SK-N-SH treated with all-trans-retinoic acid at 6 μM for 48 hours (cell line): Measurements from ENCODE around the gene FRMPD2.

Source experiments
- ATAC-seq: fragments of 200-7000 bp; cut with Tn5 transposase; 3 replicates; pipeline ENCODE4 v1.9.1; 2020; ENCODE audit warnings: mild to moderate bottlenecking, moderate library complexity
- ARNTL ChIP-seq: fragments of 450-650 bp; formaldehyde crosslinking; IDR thresholded peaks from 2 replicates; pipeline ENCODE4 v1.5.0; 2020; ENCODE audit warnings: low read depth, mild to moderate bottlenecking, moderate library complexity, borderline replicate concordance
- BACH2 ChIP-seq: fragments of 250-450 bp; sonication (Bioruptor Pico); IDR thresholded peaks from 2 replicates; pipeline ENCODE4 v1.9.0; 2021; ENCODE audit warnings: mild to moderate bottlenecking, borderline replicate concordance
- CSDC2 ChIP-seq: fragments of 250-450 bp; sonication (Bioruptor Pico); IDR thresholded peaks from 2 replicates; pipeline ENCODE4 v1.5.0; 2020; ENCODE audit warnings: mild to moderate bottlenecking, moderate library complexity
- ISL1 ChIP-seq: fragments of 250-450 bp; sonication (Bioruptor Pico); IDR thresholded peaks from 2 replicates; pipeline ENCODE4 v2.1.2; 2022; ENCODE audit warnings: mild to moderate bottlenecking, moderate library complexity
- OSR1 ChIP-seq: fragments of 250-450 bp; sonication (Bioruptor Pico); IDR thresholded peaks from 2 replicates; pipeline ENCODE4 v1.8.0; 2022; ENCODE audit warnings: moderate library complexity, mild to moderate bottlenecking, inconsistent platforms
- PPARA ChIP-seq: fragments of 250-450 bp; sonication (Bioruptor Pico); IDR thresholded peaks from 2 replicates; pipeline ENCODE4 v1.5.0; 2020; ENCODE audit warnings: mild to moderate bottlenecking, borderline replicate concordance
- RARB ChIP-seq: fragments of 250-450 bp; sonication (Bioruptor Pico); IDR thresholded peaks from 2 replicates; pipeline ENCODE4 v1.8.0; 2021; ENCODE audit warnings: mild to moderate bottlenecking, moderate library complexity
- SNAI2 ChIP-seq: fragments of 250-450 bp; sonication (Bioruptor Pico); IDR thresholded peaks from 2 replicates; pipeline ENCODE4 v1.5.0; 2020; ENCODE audit warnings: mild to moderate bottlenecking, moderate library complexity
- TCF4 ChIP-seq: fragments of 250-450 bp; sonication (Bioruptor Pico); IDR thresholded peaks from 2 replicates; pipeline ENCODE4 v1.8.0; 2021; ENCODE audit warnings: mild to moderate bottlenecking, moderate library complexity, borderline replicate concordance
- TOX ChIP-seq: fragments of 250-450 bp; sonication (Bioruptor Pico); IDR thresholded peaks from 2 replicates; pipeline ENCODE4 v1.8.0; 2021; ENCODE audit warnings: mild to moderate bottlenecking, moderate library complexity, borderline replicate concordance
- ZC3H10 ChIP-seq: fragments of 250-450 bp; sonication (Bioruptor Pico); IDR thresholded peaks from 2 replicates; pipeline ENCODE4 v1.5.1; 2021; ENCODE audit warnings: mild to moderate bottlenecking, moderate library complexity
- ZFP3 ChIP-seq: fragments of 250-450 bp; sonication (Bioruptor Pico); IDR thresholded peaks from 2 replicates; pipeline ENCODE4 v1.5.0; 2020; ENCODE audit warnings: mild to moderate bottlenecking, moderate library complexity
- ZNF565 ChIP-seq: fragments of 450-650 bp; formaldehyde crosslinking; conservative IDR thresholded peaks from 2 replicates; pipeline ENCODE4 v1.5.0; 2020; ENCODE audit warnings: low read depth, mild to moderate bottlenecking, moderate library complexity
- ZNF70 ChIP-seq: fragments of 450-650 bp; formaldehyde crosslinking; IDR thresholded peaks from 2 replicates; pipeline ENCODE4 v1.5.0; 2020; ENCODE audit warnings: mild to moderate bottlenecking, moderate library complexity
- ZNF8 ChIP-seq: fragments of 450-650 bp; formaldehyde crosslinking; IDR thresholded peaks from 2 replicates; pipeline ENCODE4 v1.5.0; 2020; ENCODE audit warnings: mild to moderate bottlenecking, moderate library complexity
- TF ChIP-seq, protein P1 (sequence below): fragments of 250-450 bp; sonication (Bioruptor Pico); IDR thresholded peaks from 2 replicates; pipeline ENCODE4 v1.5.1; 2020; ENCODE audit warnings: low read depth, mild to moderate bottlenecking, moderate library complexity
- TF ChIP-seq, protein P2 (sequence below): fragments of 250-450 bp; sonication (Bioruptor Pico); IDR thresholded peaks from 2 replicates; pipeline ENCODE4 v1.8.0; 2020; ENCODE audit warnings: mild to moderate bottlenecking, moderate library complexity, borderline replicate concordance
- TF ChIP-seq, protein P3 (sequence below): fragments of 250-450 bp; sonication (Bioruptor Pico); IDR thresholded peaks from 2 replicates; pipeline ENCODE4 v1.8.0; 2021; ENCODE audit warnings: low read depth, mild to moderate bottlenecking, moderate library complexity, borderline replicate concordance
- TF ChIP-seq, protein P4 (sequence below): fragments of 250-450 bp; sonication (Bioruptor Pico); IDR thresholded peaks from 2 replicates; pipeline ENCODE4 v1.5.1; 2021; ENCODE audit warnings: mild to moderate bottlenecking, moderate library complexity

The FRMPD2 gene

DNA sequence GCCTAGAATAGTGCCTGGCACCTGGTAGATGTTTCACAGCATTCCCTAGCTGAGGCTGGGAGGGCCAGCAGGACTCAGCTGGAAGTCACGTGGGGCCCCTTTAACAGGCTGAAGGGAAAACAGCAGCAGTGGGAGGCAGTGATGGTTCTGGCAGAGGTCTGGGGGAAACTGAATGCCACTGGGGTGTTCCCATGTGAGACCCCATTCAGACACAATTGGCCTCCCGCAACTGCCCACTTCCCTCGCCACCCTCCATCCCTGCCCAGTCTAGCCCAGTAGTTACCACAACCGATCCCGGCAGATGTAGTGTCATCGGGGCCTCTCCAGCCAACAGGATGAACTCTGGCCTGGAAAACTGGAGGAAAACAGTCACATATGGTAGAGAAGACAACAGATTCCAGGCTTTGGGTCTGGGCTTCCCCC is 38.3 kb downstream of the FRMPD2 start (continued):
- TF ChIP-seq, protein P1, sequence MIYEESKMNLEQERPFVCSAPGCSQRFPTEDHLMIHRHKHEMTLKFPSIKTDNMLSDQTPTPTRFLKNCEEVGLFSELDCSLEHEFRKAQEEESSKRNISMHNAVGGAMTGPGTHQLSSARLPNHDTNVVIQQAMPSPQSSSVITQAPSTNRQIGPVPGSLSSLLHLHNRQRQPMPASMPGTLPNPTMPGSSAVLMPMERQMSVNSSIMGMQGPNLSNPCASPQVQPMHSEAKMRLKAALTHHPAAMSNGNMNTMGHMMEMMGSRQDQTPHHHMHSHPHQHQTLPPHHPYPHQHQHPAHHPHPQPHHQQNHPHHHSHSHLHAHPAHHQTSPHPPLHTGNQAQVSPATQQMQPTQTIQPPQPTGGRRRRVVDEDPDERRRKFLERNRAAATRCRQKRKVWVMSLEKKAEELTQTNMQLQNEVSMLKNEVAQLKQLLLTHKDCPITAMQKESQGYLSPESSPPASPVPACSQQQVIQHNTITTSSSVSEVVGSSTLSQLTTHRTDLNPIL (CRISPR knock-in tag), result no peak
- TF ChIP-seq OSR1 (CRISPR knock-in tag) (no peak), TOX (CRISPR knock-in tag) (no peak)

DNA sequence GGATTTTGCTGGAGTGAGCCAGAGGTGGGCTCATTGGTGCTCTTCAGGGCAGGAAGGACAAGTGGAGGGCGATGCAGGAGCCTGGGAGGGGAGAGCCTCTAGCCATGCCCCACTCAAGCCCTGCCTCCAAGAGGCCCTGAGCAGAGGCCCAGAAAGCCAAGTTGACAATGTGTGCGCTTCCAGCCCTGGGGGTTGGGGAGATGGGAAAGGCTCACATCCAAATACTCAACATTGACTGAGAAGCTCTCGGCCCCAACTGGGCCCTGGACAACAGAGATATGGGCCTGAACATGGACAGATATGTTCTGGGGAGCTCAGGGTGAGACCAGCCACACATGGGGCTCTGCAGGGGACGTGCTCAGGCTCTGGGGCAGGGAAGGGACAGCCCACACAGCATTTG is 39.0 kb downstream of the FRMPD2 start:
- TF ChIP-seq CSDC2 (CRISPR knock-in tag) (no peak), ISL1 (CRISPR knock-in tag) (no peak), TCF4 (CRISPR knock-in tag) (no peak), SNAI2 (CRISPR knock-in tag) (no peak), ZNF565 (no peak), ZNF70 (CRISPR knock-in tag) (no peak)
- TF ChIP-seq, protein P2, sequence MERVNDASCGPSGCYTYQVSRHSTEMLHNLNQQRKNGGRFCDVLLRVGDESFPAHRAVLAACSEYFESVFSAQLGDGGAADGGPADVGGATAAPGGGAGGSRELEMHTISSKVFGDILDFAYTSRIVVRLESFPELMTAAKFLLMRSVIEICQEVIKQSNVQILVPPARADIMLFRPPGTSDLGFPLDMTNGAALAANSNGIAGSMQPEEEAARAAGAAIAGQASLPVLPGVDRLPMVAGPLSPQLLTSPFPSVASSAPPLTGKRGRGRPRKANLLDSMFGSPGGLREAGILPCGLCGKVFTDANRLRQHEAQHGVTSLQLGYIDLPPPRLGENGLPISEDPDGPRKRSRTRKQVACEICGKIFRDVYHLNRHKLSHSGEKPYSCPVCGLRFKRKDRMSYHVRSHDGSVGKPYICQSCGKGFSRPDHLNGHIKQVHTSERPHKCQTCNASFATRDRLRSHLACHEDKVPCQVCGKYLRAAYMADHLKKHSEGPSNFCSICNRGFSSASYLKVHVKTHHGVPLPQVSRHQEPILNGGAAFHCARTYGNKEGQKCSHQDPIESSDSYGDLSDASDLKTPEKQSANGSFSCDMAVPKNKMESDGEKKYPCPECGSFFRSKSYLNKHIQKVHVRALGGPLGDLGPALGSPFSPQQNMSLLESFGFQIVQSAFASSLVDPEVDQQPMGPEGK (CRISPR knock-in tag), result no peak
- no peak for ATAC-seq

DNA sequence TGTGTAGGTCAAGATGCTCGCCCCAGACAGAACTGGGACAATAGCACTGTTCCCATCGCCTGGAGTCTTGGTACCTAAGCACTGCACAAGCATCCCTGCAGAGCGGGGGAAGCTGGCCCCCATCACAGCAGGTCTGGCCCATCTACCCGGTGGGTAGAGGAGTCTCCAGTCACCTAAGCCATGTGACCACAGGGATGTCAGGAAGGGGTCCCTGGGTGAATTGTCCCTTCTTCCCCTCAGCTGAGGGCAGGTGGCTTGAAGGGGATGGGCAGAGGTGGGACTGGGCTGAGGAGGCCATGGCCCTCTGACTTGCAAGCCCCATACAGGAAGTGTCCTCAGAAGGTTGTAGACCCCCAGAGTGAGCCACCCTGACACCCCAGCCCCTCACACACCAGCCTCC is 39.7 kb downstream of the FRMPD2 start:
- no peak for ATAC-seq
- TF ChIP-seq BACH2 (CRISPR knock-in tag) (no peak), ARNTL (CRISPR knock-in tag) (no peak), TCF4 (CRISPR knock-in tag) (no peak), PPARA (CRISPR knock-in tag) (no peak)

DNA sequence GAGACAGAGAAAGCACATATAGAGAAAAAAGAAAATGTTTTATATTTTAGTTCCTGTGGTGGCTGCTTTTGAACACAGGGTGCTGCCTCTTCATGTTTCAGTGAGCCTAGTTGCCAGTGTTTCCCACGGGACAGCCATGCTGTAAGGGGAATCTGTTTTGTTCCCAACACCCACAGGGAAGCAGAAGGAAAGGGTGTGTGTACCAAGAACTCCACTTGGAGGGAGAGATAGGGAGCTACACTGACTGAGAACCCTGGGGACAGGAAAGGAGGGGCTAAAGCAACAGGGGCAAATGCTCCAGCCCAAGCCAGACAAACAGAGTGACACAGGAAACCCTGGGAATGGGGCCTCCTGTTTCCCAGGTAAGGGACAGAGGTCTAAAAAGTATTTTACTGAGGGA is 40.2 kb downstream of the FRMPD2 start:
- ATAC-seq, result no peak
- TF ChIP-seq CSDC2 (CRISPR knock-in tag) (no peak), ZNF8 (CRISPR knock-in tag) (no peak), TCF4 (CRISPR knock-in tag) (no peak), PPARA (CRISPR knock-in tag) (no peak), BACH2 (CRISPR knock-in tag) (no peak), TOX (CRISPR knock-in tag) (no peak), OSR1 (CRISPR knock-in tag) (no peak), ZC3H10 (no peak), ZFP3 (CRISPR knock-in tag) (no peak), SNAI2 (CRISPR knock-in tag) (no peak), ISL1 (CRISPR knock-in tag) (no peak), ZNF565 (no peak), ARNTL (CRISPR knock-in tag) (no peak), RARB (CRISPR knock-in tag) (no peak)
- TF ChIP-seq, protein P3, sequence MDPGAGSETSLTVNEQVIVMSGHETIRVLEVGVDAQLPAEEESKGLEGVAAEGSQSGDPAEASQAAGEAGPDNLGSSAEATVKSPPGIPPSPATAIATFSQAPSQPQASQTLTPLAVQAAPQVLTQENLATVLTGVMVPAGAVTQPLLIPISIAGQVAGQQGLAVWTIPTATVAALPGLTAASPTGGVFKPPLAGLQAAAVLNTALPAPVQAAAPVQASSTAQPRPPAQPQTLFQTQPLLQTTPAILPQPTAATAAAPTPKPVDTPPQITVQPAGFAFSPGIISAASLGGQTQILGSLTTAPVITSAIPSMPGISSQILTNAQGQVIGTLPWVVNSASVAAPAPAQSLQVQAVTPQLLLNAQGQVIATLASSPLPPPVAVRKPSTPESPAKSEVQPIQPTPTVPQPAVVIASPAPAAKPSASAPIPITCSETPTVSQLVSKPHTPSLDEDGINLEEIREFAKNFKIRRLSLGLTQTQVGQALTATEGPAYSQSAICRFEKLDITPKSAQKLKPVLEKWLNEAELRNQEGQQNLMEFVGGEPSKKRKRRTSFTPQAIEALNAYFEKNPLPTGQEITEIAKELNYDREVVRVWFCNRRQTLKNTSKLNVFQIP, result no peak
- TF ChIP-seq, protein P2 (CRISPR knock-in tag), result no peak
- TF ChIP-seq, protein P4, sequence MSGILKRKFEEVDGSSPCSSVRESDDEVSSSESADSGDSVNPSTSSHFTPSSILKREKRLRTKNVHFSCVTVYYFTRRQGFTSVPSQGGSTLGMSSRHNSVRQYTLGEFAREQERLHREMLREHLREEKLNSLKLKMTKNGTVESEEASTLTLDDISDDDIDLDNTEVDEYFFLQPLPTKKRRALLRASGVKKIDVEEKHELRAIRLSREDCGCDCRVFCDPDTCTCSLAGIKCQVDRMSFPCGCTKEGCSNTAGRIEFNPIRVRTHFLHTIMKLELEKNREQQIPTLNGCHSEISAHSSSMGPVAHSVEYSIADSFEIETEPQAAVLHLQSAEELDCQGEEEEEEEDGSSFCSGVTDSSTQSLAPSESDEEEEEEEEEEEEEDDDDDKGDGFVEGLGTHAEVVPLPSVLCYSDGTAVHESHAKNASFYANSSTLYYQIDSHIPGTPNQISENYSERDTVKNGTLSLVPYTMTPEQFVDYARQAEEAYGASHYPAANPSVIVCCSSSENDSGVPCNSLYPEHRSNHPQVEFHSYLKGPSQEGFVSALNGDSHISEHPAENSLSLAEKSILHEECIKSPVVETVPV (CRISPR knock-in tag), result no peak
